ENCODE data around the gene SUOX.
"Not testable (repeated sequence)": the region's sequence is repeated elsewhere in the genome, so short reads cannot be mapped to it uniquely, and the experiment has no call there.

The SUOX gene

DNA sequence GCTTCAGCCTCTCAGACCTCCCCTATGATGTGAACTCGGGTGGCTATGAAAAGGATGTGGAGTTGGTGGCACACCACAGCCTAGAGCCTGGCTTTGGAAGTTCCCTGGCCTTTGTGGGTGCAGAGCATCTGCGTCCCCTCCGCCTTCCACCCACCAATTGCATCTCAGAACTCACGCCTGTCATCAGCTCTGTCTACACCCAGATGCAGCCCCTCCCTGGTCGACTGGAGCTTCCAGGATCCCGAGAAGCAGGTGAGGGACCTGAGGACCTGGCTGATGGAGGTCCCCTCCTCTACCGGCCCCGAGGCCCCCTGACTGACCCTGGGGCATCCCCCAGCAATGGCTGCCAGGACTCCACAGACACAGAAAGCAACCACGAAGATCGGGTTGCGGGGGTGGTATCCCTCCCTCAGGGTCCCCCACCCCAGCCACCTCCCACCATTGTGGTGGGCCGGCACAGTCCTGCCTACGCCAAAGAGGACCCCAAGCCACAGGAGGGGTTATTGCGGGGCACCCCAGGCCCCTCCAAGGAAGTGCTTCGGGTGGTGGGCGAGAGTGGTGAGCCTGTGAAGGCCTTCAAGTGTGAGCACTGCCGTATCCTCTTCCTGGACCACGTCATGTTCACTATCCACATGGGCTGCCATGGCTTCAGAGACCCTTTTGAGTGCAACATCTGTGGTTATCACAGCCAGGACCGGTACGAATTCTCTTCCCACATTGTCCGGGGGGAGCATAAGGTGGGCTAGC is 37.7 kb downstream of the SUOX start:
- H3K4me3 ChIP-seq (replicated peaks in 1 of 2; ENCODE audit: low read depth in 2 of 2, low read length in 2 of 2), result no peak overlapping the region
- no peak for TF ChIP-seq CTCF (IDR thresholded peaks at IDR 0.05; ENCODE audit: low read depth, low read length)
- no peak for DNase-seq (ENCODE audit: low read depth in 2 of 2)

GRCh38 chr12:56037161-56037560 is 40.1 kb downstream of the SUOX start:
- no peak for DNase-seq (ENCODE audit: low read depth in 2 of 2)

DNA sequence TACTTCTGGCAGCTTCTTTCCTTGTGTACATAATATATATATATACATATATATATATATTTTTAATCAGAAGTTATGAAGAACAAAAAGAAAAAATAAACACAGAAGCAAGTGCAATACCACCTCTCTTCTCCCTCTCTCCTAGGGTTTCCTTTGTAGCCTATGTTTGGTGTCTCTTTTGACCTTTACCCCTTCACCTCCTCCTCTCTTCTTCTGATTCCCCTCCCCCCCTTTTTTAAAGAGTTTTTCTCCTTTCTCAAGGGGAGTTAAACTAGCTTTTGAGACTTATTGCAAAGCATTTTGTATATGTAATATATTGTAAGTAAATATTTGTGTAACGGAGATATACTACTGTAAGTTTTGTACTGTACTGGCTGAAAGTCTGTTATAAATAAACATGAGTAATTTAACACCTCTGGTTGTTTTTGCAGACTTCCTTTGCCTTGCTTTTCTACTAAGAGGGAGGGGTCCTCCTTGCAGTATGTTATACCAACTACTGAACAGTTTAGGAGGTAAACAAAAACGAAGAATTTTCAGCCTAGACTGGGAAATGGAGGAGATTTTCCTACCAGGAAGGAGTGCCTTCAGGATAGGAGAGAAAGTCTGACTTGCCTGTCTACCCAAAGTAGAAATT is 41.1 kb downstream of the SUOX start:
- DNase-seq (ENCODE audit: low read depth in 2 of 2), result no peak
- no peak for TF ChIP-seq CTCF (IDR thresholded peaks at IDR 0.05; ENCODE audit: low read depth, low read length)
- H3K4me3 ChIP-seq (replicated peaks in 1 of 2; ENCODE audit: low read depth in 2 of 2, low read length in 2 of 2), result no peak overlapping the region

More at GRCh38 chr12:56037161-56037560, 40.1 kb downstream of the SUOX start:
- H3K4me3 ChIP-seq (replicated peaks in 1 of 2; ENCODE audit: low read depth in 2 of 2, low read length in 2 of 2), result no peak overlapping the region
- no peak for TF ChIP-seq CTCF (IDR thresholded peaks at IDR 0.05; ENCODE audit: low read depth, low read length)

DNA sequence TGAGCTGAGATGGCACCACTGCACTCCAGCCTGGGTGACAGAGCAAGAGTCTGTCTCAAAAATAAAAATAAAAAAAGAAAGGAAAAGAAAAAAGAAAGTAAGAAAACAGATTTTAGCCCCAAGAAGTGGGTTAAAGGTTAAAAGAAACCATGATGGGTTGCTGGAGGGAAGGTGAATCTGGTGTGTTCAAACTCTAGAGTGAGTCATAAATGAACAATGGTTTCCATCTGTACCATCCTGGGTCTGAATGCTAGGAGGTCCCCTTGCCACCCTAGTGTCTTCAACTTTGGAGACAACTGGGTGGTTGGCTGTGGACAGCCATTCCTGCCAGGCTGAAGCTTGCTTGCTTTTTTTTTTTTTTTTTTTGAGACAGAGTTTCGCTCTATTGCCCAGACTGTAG is 43.1 kb downstream of the SUOX start:
- no peak for TF ChIP-seq CTCF (IDR thresholded peaks at IDR 0.05; ENCODE audit: low read depth, low read length)
- H3K4me3 ChIP-seq (replicated peaks in 1 of 2; ENCODE audit: low read depth in 2 of 2, low read length in 2 of 2), result no peak overlapping the region
- no peak for DNase-seq (ENCODE audit: low read depth in 2 of 2)

- DNase-seq (ENCODE audit: low read depth in 2 of 2), result no peak
- H3K4me3 ChIP-seq (replicated peaks in 1 of 2; ENCODE audit: low read depth in 2 of 2, low read length in 2 of 2), result peak overlapping the region; percentile 27 to 94
- no peak for TF ChIP-seq CTCF (IDR thresholded peaks at IDR 0.05; ENCODE audit: low read depth, low read length)
These were observed 44.0 kb downstream of the SUOX start for GRCh38 chr12:56040963-56041551.

- TF ChIP-seq CTCF (IDR thresholded peaks at IDR 0.05; ENCODE audit: low read depth, low read length), result peak; percentile 39
- DNase-seq (ENCODE audit: low read depth in 2 of 2), result peak; percentile 100
- peak within 1 kb of the TSS; percentile 85 to 94 for H3K4me3 ChIP-seq (replicated peaks in 1 of 2; ENCODE audit: low read depth in 2 of 2, low read length in 2 of 2)
These were observed 44.7 kb downstream of the SUOX start, which contains the start of gene RPS26 for GRCh38 chr12:56041552-56042429. TSS of gene RPS26 (plus strand) at chr12:56041918. CDS start at chr12:56042167, 249 bp downstream.

DNA sequence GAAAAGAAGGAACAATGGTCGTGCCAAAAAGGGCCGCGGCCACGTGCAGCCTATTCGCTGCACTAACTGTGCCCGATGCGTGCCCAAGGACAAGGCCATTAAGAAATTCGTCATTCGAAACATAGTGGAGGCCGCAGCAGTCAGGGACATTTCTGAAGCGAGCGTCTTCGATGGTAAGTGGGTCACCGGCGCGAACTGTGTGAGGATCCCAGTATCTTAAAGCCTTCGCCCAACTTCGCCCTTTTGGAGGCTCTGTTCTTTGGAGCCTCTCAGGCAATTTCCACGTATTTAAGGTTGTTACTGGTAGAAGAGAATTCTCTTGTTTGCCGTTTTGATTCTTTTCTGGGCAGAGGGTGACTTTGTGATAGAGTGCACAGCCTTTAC is 45.3 kb downstream of the SUOX start:
- H3K4me3 ChIP-seq (replicated peaks in 1 of 2; ENCODE audit: low read depth in 2 of 2, low read length in 2 of 2), result peak overlapping the region; percentile 85 to 94

More for the DNA sequence above, 45.3 kb downstream of the SUOX start:
- not testable (repeated sequence) for DNase-seq (ENCODE audit: low read depth in 2 of 2)
